ENCODE results near the gene PDZRN3. TPM values are rescaled to one million over a fixed set of nuclear protein-coding genes. Genes with fewer than 3 reads are reported as not detected.

Gene PDZRN3
- total and polyA plus RNA-seq, 2 of the 13 experiments (the other 11 are each of a cell fraction or from before 2014, with no cell fraction given) = not detected

DNA sequence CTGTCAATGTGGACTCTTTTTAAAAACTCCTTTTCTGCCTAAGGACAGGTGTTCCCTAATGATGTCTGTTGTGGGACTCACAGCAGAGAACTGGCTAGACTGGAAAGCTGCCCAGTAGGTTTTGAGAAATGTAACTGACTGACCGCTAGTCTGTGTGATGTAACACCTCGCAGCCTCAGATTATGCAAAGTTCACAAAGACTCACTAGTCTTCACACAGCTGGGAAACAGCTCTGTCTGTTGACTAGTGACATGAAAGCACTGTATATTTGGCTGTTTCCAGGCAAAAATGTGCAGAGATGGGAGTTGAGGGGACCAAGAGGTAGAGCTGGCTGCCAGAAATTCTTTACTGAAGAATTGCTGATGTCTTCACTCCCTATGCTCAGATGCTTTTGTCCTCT is 10.3 kb downstream of the PDZRN3 start:
- H3K27ac ChIP-seq (ENCODE audit: extremely low read length, insufficient read depth, low read length) = no peak overlapping the region
- H3K4me1 ChIP-seq (ENCODE audit: insufficient read depth, low read length) = no peaks in the 10 kb centered on the region
- ChIA-PET CTCF (ENCODE audit: low intra/inter-chr PET ratio, low total read pairs) (no interaction called here), POLR2A (no interaction called here)
- H4K20me1 ChIP-seq (ENCODE audit: insufficient read depth, low read length) = no peaks in the 10 kb centered on the region
- in situ Hi-C loops (cut with HindIII; ENCODE audit: extremely low pct_ligation_motif_present, low pct_unique_long_range_greater_than_20kb) = no loop called here
- H3K4me2 ChIP-seq (ENCODE audit: low read depth, low read length) = no peak overlapping the region
- no peaks in the 10 kb centered on the region for H3K36me3 ChIP-seq (replicated peaks in 1 of 2; ENCODE audit: control insufficient read depth in 1 of 2, insufficient read depth in 2 of 2, low read length in 2 of 2)
- TF ChIP-seq CCAR2 (optimal IDR thresholded peaks at IDR 0.05; ENCODE audit: low read depth, low read length) = no peak
- TF ChIP-seq, protein P1, sequence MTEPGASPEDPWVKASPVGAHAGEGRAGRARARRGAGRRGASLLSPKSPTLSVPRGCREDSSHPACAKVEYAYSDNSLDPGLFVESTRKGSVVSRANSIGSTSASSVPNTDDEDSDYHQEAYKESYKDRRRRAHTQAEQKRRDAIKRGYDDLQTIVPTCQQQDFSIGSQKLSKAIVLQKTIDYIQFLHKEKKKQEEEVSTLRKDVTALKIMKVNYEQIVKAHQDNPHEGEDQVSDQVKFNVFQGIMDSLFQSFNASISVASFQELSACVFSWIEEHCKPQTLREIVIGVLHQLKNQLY (CRISPR knock-in tag; IDR thresholded peaks at IDR 0.05) = no peak
- TF ChIP-seq ZNF124 (CRISPR knock-in tag; IDR thresholded peaks at IDR 0.05) = no peak
- TF ChIP-seq MTF2 (CRISPR knock-in tag; IDR thresholded peaks at IDR 0.05; ENCODE audit: borderline replicate concordance) = no peak
- TF ChIP-seq ZFY (CRISPR knock-in tag; IDR thresholded peaks at IDR 0.05) = no peak
- TF ChIP-seq LCORL (IDR thresholded peaks at IDR 0.05) = no peak
- no peak for TF ChIP-seq LCORL (CRISPR knock-in tag; IDR thresholded peaks at IDR 0.05)
- no peak for TF ChIP-seq YEATS4 (CRISPR knock-in tag; IDR thresholded peaks at IDR 0.05; ENCODE audit: borderline replicate concordance)
- TF ChIP-seq ZNF207 (IDR thresholded peaks at IDR 0.05; ENCODE audit: borderline replicate concordance) = no peak
- no peak for TF ChIP-seq MTF1 (CRISPR knock-in tag; IDR thresholded peaks at IDR 0.05)
- no peak for TF ChIP-seq RXRB (CRISPR knock-in tag; IDR thresholded peaks at IDR 0.05; ENCODE audit: borderline replicate concordance)
- no peak for TF ChIP-seq ZNF460 (CRISPR knock-in tag; IDR thresholded peaks at IDR 0.05; ENCODE audit: borderline replicate concordance)
- no peak for TF ChIP-seq ZNF354B (CRISPR knock-in tag; IDR thresholded peaks at IDR 0.05)
- TF ChIP-seq ZBTB8A (CRISPR knock-in tag; IDR thresholded peaks at IDR 0.05; ENCODE audit: borderline replicate concordance, low read depth) = no peak
- no peak for TF ChIP-seq MEF2D (CRISPR knock-in tag; IDR thresholded peaks at IDR 0.05)
- TF ChIP-seq HDAC6 (IDR thresholded peaks at IDR 0.05; ENCODE audit: low read depth, low read length) = no peak
- TF ChIP-seq GATAD1 (CRISPR knock-in tag; IDR thresholded peaks at IDR 0.05) = no peak
- TF ChIP-seq MAX (IDR thresholded peaks at IDR 0.05) = no peak
- TF ChIP-seq ZNF382 (CRISPR knock-in tag; IDR thresholded peaks at IDR 0.05; ENCODE audit: borderline replicate concordance) = no peak
- TF ChIP-seq, protein P2, sequence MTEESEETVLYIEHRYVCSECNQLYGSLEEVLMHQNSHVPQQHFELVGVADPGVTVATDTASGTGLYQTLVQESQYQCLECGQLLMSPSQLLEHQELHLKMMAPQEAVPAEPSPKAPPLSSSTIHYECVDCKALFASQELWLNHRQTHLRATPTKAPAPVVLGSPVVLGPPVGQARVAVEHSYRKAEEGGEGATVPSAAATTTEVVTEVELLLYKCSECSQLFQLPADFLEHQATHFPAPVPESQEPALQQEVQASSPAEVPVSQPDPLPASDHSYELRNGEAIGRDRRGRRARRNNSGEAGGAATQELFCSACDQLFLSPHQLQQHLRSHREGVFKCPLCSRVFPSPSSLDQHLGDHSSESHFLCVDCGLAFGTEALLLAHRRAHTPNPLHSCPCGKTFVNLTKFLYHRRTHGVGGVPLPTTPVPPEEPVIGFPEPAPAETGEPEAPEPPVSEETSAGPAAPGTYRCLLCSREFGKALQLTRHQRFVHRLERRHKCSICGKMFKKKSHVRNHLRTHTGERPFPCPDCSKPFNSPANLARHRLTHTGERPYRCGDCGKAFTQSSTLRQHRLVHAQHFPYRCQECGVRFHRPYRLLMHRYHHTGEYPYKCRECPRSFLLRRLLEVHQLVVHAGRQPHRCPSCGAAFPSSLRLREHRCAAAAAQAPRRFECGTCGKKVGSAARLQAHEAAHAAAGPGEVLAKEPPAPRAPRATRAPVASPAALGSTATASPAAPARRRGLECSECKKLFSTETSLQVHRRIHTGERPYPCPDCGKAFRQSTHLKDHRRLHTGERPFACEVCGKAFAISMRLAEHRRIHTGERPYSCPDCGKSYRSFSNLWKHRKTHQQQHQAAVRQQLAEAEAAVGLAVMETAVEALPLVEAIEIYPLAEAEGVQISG (CRISPR knock-in tag; IDR thresholded peaks at IDR 0.05) = no peak
- TF ChIP-seq, protein P3, sequence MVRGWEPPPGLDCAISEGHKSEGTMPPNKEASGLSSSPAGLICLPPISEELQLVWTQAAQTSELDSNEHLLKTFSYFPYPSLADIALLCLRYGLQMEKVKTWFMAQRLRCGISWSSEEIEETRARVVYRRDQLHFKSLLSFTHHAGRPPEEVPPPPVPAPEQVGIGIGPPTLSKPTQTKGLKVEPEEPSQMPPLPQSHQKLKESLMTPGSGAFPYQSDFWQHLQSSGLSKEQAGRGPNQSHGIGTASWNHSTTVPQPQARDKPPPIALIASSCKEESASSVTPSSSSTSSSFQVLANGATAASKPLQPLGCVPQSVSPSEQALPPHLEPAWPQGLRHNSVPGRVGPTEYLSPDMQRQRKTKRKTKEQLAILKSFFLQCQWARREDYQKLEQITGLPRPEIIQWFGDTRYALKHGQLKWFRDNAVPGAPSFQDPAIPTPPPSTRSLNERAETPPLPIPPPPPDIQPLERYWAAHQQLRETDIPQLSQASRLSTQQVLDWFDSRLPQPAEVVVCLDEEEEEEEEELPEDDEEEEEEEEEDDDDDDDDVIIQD (CRISPR knock-in tag; IDR thresholded peaks at IDR 0.05; ENCODE audit: low read depth) = no peak
- DNase-seq (ENCODE audit: low spot score) (no peak), FAIRE-seq (no peak), ATAC-seq (peak; percentile 64)
- intact Hi-C loops (cut with micrococcal nuclease; ENCODE audit: unreplicated experiment) = no loop called here
- no peak overlapping the region for H3K9ac ChIP-seq (ENCODE audit: insufficient read depth, low read depth, low read length)
- no peak overlapping the region for H2AFZ ChIP-seq (ENCODE audit: low read length)
- H3K27me3 ChIP-seq (ENCODE audit: control insufficient read depth in 1 of 2, insufficient read depth in 2 of 2, low read length in 2 of 2) = no peaks in the 10 kb centered on the region
- 10% methylated on average over 2 of the region's 2 CpGs for WGBS (ENCODE audit: low lambda C conversion rate)
- H3K4me3 ChIP-seq (replicated peaks in 1 of 3; ENCODE audit: insufficient read depth in 1 of 3, low read depth in 2 of 3, low read length in 3 of 3) = no peak overlapping the region
- H3K79me2 ChIP-seq (ENCODE audit: insufficient read depth, low read length) = no peaks in the 10 kb centered on the region
- no TSS peak for BruUV-seq (replicated peaks)
- no peaks in the 10 kb centered on the region for H3K9me3 ChIP-seq (ENCODE audit: low read length)

Data from HepG2 (cell line).